A673 (cell line): ENCODE data around the gene GAL3ST2. TPM values are rescaled to one million over a fixed set of nuclear protein-coding genes. Genes with fewer than 3 reads are reported as not detected.
A peak's percentile ranks its signal among the peaks of the same experiment; 100 is the strongest.
"Not testable (repeated sequence)": the region's sequence is repeated elsewhere in the genome, so short reads cannot be mapped to it uniquely, and the experiment has no call there.

Source experiments
- BruUV-seq: library from RNA; stranded (reverse); fragments of 400-500 nt; replicated peaks from 2 replicates; lab custom pipeline; 2021; lab: Mats Ljungman, UMichigan
- CTCF ChIA-PET: fragments of 300-600 bp; sonication (Branson Sonifier 250); formaldehyde crosslinking; loops from one replicate; lab custom pipeline; 2022; ENCODE audit warnings: antibody characterized with exemption; lab: Charles Lee
- POLR2A ChIA-PET: fragments of 300-600 bp; sonication (Branson Sonifier 250); formaldehyde crosslinking; loops from one replicate; lab custom pipeline; 2022; ENCODE audit warnings: antibody characterized with exemption; ENCODE audit not compliant: low non-redundant PET; lab: Charles Lee
- DNase-seq: peaks from one replicate; pipeline ENCODE4 v3.0.0-alpha.2; 2015; ENCODE audit warnings: low spot score
- H3K27ac ChIP-seq: fragments of 200-600 bp; sonication (generic); 2 replicates; pipeline ENCODE4 v1.5.1; 2016; ENCODE audit warnings: mixed run types, low read depth, mild to moderate bottlenecking, mixed read lengths, antibody characterized with exemption, low read length; ENCODE audit not compliant: poor library complexity, severe bottlenecking
- H3K27me3 ChIP-seq: fragments of 200-600 bp; sonication (generic); replicated peaks from 2 replicates; pipeline ENCODE4 v1.6.1; 2017; ENCODE audit warnings: mixed run types, low read depth, mild to moderate bottlenecking, mixed read lengths, antibody characterized with exemption, low read length; ENCODE audit not compliant: insufficient read depth, poor library complexity
- H3K36me3 ChIP-seq: fragments of 200-600 bp; sonication (generic); 2 replicates; pipeline ENCODE4 v1.6.1; 2016; ENCODE audit warnings: mixed run types, mild to moderate bottlenecking, mixed read lengths, antibody characterized with exemption, low read length; ENCODE audit not compliant: insufficient read depth, poor library complexity, severe bottlenecking
- H3K4me1 ChIP-seq: fragments of 200-600 bp; sonication (generic); 2 replicates; pipeline ENCODE4 v1.6.1; 2017; ENCODE audit warnings: mixed run types, mild to moderate bottlenecking, mixed read lengths, antibody characterized with exemption, low read length; ENCODE audit not compliant: insufficient read depth, poor library complexity, severe bottlenecking
- H3K4me3 ChIP-seq: fragments of 200-600 bp; sonication (generic); 2 replicates; pipeline ENCODE4 v1.5.1; 2016; ENCODE audit warnings: low read depth, mixed run types, mild to moderate bottlenecking, mixed read lengths, low read length; ENCODE audit not compliant: poor library complexity, severe bottlenecking
- H3K9me3 ChIP-seq: fragments of 200-600 bp; sonication (generic); 2 replicates; pipeline ENCODE4 v1.6.1; 2016; ENCODE audit warnings: mixed run types, low read depth, mild to moderate bottlenecking, mixed read lengths, antibody characterized with exemption, low read length; ENCODE audit not compliant: poor library complexity, severe bottlenecking
- CTCF ChIP-seq: fragments of 300-800, 200-600 bp; sonication (generic); conservative IDR thresholded peaks from 2 replicates; pipeline ENCODE4 v1.5.1; 2017; ENCODE audit warnings: low read depth, mild to moderate bottlenecking, antibody characterized with exemption, low read length, moderate library complexity, mixed read lengths
- EZH2 ChIP-seq: fragments of 200-600 bp; sonication (generic); IDR thresholded peaks from 2 replicates; pipeline ENCODE4 v1.6.1; 2017; ENCODE audit warnings: borderline replicate concordance, low read depth, mild to moderate bottlenecking, mixed read lengths, antibody characterized with exemption, low read length; ENCODE audit not compliant: poor library complexity, severe bottlenecking
- intact Hi-C: fragments of 100-400 bp; cut with micrococcal nuclease; formaldehyde crosslinking; loops from one replicate; pipeline ENCODE4 v1.10.0; 2022; ENCODE audit not compliant: unreplicated experiment
- total RNA-seq: library from RNA; stranded (reverse); gene quantifications from 2 replicates; pipeline ENCODE4 v1.2.3, GENCODE V29; 2021

Gene GAL3ST2
- total RNA-seq, 1 experiment from 2014 or later = 5.0 TPM

GRCh38 chr2:241818229-241818942 is 41.8 kb downstream of the GAL3ST2 start:
- BruUV-seq = no TSS peak
- no peak for DNase-seq

GRCh38 chr2:241818943-241819270 is 42.3 kb downstream of the GAL3ST2 start:
- no peaks in the 10 kb centered on the region for H3K27me3 ChIP-seq
- BruUV-seq = no TSS peak
- H3K4me3 ChIP-seq = no peak overlapping the region
- no peak for TF ChIP-seq CTCF
- no peak for TF ChIP-seq EZH2
- no peaks in the 10 kb centered on the region for H3K36me3 ChIP-seq
- POLR2A ChIA-PET = no interaction called here
- CTCF ChIA-PET = no interaction called here
- DNase-seq = no peak
- intact Hi-C loops = no loop called here
- H3K27ac ChIP-seq = peak overlapping the region; percentile 100
- no peaks in the 10 kb centered on the region for H3K9me3 ChIP-seq
- peaks cover 56% of the 10 kb centered on the region for H3K4me1 ChIP-seq

More at GRCh38 chr2:241818229-241818942, 41.8 kb downstream of the GAL3ST2 start:
- TF ChIP-seq EZH2 = no peak
- TF ChIP-seq CTCF = no peak
- no peak overlapping the region for H3K4me3 ChIP-seq
- intact Hi-C loops = no loop called here
- H3K9me3 ChIP-seq = no peaks in the 10 kb centered on the region
- no peaks in the 10 kb centered on the region for H3K27me3 ChIP-seq
- H3K27ac ChIP-seq = peak overlapping the region; percentile 100
- no peaks in the 10 kb centered on the region for H3K36me3 ChIP-seq
- CTCF ChIA-PET = no interaction called here
- POLR2A ChIA-PET = no interaction called here
- H3K4me1 ChIP-seq = peaks cover 59% of the 10 kb centered on the region

DNA sequence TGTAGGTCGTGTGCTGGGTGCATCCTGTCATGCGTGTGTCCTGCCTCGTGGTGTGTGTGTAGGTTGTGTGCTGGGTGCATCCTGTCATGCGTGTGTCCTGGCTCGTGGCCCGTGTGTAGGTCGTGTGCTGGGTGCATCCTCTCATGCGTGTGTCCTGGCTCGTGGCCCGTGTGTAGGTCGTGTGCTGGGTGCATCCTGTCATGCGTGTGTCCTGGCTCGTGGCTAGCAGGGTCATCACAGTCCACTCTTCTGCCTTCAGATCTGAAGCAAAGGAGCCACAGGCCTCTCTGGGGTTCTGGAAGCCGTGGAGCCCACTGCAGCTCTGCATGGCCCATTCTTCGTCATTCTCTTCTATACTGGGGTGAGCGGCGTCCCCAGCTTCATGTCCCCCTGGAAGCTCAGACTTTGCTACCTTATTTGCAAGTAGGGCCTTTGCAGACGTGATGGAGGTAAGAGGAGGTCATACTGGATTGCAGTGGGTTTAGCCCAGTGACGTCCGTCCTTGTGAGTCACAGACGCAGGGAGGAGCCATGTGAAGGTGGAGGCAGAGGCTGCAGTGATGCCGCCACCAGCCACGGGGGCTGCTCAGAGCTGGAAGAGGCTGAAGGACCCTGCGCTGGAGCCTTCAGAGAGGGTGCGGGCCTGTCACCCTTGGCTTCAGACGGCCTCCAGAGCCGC is 43.5 kb downstream of the GAL3ST2 start:
- H3K27me3 ChIP-seq, POLR2A ChIA-PET, intact Hi-C loops, BruUV-seq, DNase-seq, H3K4me3 ChIP-seq, H3K9me3 ChIP-seq, H3K36me3 ChIP-seq: not testable (repeated sequence)
- Histone ChIP-seq H3K4me1 (peaks cover 44% of the 10 kb centered on the region), H3K27ac (peak overlapping the region; percentile 92)
- CTCF ChIA-PET = interaction anchor here (0.6 kb wide), 1 partner anchor 90 kb away, joined by 3 read pairs; no protein-coding TSS in a partner anchor
